Ishikawa (cell line): ENCODE results near the gene SP3.

ENCODE experiments used
- CEBPB ChIP-seq: IDR thresholded peaks from 2 replicates; pipeline ENCODE4 v1.6.1; 2012
- CREB1 ChIP-seq: IDR thresholded peaks from 2 replicates; pipeline ENCODE4 v1.6.1; 2012; ENCODE audit warnings: low read depth
- EP300 ChIP-seq: IDR thresholded peaks from 2 replicates; pipeline ENCODE4 v1.6.1; 2012; ENCODE audit warnings: borderline replicate concordance
- RAD21 ChIP-seq: IDR thresholded peaks from 2 replicates; pipeline ENCODE4 v1.6.1; 2012; ENCODE audit warnings: low read depth
- TAF1 ChIP-seq: IDR thresholded peaks from 2 replicates; pipeline ENCODE4 v1.6.1; 2012; ENCODE audit warnings: low read depth, mild to moderate bottlenecking
- TCF12 ChIP-seq: IDR thresholded peaks from 2 replicates; pipeline ENCODE4 v1.6.1; 2012; ENCODE audit warnings: low read depth
- TEAD4 ChIP-seq: IDR thresholded peaks from 2 replicates; pipeline ENCODE4 v1.6.1; 2012
- YY1 ChIP-seq: IDR thresholded peaks from 2 replicates; pipeline ENCODE4 v1.6.1; 2012; ENCODE audit warnings: low read depth
- ZBTB7A ChIP-seq: IDR thresholded peaks from 2 replicates; pipeline ENCODE4 v1.6.1; 2012; ENCODE audit warnings: low read depth
- TF ChIP-seq, protein P1 (sequence below): IDR thresholded peaks from 2 replicates; pipeline ENCODE4 v1.6.1; 2012
- TF ChIP-seq, protein P2 (sequence below): IDR thresholded peaks from 2 replicates; pipeline ENCODE4 v1.6.1; 2012; ENCODE audit warnings: low read depth, mild to moderate bottlenecking

DNA sequence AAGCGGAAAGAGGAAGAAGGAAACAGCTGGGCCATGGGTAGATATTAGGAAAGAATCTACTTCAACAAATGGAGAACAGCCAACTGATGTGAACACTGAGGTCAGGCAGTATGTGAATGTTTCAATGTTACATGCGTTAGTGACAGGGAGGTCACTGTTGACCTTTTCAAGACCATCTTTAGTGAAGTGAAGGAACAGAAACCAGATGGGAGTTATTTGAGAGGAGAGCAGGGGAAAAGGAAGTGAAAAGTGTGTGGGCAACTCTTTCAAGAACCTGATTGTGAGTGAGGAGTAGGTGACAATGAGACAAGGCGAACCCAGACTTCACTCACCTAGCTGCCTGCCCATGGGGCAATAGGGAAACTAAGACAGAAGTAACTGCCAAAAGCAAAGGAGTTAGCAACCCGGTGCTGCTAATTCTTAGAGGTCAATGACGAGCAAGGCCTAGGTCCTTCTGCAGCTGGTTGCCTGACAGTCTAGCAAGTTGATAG, 67.0 kb downstream of the SP3 start:
- TF ChIP-seq TCF12 (no peak), EP300 (no peak), CREB1 (no peak), CEBPB (no peak), YY1 (no peak), TAF1 (no peak), TEAD4 (no peak), RAD21 (no peak), ZBTB7A (no peak)
- TF ChIP-seq, protein P1, sequence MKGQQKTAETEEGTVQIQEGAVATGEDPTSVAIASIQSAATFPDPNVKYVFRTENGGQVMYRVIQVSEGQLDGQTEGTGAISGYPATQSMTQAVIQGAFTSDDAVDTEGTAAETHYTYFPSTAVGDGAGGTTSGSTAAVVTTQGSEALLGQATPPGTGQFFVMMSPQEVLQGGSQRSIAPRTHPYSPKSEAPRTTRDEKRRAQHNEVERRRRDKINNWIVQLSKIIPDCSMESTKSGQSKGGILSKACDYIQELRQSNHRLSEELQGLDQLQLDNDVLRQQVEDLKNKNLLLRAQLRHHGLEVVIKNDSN: no peak
- TF ChIP-seq, protein P2, sequence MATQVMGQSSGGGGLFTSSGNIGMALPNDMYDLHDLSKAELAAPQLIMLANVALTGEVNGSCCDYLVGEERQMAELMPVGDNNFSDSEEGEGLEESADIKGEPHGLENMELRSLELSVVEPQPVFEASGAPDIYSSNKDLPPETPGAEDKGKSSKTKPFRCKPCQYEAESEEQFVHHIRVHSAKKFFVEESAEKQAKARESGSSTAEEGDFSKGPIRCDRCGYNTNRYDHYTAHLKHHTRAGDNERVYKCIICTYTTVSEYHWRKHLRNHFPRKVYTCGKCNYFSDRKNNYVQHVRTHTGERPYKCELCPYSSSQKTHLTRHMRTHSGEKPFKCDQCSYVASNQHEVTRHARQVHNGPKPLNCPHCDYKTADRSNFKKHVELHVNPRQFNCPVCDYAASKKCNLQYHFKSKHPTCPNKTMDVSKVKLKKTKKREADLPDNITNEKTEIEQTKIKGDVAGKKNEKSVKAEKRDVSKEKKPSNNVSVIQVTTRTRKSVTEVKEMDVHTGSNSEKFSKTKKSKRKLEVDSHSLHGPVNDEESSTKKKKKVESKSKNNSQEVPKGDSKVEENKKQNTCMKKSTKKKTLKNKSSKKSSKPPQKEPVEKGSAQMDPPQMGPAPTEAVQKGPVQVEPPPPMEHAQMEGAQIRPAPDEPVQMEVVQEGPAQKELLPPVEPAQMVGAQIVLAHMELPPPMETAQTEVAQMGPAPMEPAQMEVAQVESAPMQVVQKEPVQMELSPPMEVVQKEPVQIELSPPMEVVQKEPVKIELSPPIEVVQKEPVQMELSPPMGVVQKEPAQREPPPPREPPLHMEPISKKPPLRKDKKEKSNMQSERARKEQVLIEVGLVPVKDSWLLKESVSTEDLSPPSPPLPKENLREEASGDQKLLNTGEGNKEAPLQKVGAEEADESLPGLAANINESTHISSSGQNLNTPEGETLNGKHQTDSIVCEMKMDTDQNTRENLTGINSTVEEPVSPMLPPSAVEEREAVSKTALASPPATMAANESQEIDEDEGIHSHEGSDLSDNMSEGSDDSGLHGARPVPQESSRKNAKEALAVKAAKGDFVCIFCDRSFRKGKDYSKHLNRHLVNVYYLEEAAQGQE: no peak
